Inflammatory macrophage treated with lipopolysaccharide for 1 hour (primary cell): Measurements from ENCODE around the gene ANO1.

ENCODE experiments used
- DNase-seq, 2 donors: peaks; one replicate each; pipeline ENCODE4 v3.0.0-alpha.2; 2020 to 2022

Gene ANO1

DNA sequence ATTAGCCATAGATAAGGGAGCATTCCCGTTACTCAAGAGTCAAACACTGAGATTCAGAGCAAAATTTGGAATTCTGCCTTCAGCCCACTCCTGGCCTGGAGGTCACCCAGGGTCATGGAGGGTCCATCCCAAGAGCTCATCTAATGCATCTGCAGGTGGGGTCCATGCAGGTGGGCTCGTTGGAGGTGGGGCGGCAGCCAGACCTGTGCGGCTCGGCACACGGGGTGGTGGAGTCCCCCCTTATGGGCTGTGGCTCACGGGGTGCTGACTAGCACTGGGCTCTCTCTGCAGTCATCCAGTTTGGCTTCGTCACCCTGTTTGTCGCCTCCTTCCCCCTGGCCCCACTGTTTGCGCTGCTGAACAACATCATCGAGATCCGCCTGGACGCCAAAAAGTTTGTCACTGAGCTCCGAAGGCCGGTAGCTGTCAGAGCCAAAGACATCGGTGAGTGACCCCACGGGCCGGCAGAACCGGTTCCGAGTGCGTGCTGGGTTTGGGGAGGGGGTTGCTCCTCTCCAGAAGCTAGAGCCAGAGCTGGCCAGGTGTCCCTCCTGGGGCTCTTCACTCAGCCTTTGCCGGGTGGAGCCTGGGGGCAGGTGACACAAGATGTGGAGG lies 92.6 kb downstream of the ANO1 start:
- no peak for DNase-seq

DNA sequence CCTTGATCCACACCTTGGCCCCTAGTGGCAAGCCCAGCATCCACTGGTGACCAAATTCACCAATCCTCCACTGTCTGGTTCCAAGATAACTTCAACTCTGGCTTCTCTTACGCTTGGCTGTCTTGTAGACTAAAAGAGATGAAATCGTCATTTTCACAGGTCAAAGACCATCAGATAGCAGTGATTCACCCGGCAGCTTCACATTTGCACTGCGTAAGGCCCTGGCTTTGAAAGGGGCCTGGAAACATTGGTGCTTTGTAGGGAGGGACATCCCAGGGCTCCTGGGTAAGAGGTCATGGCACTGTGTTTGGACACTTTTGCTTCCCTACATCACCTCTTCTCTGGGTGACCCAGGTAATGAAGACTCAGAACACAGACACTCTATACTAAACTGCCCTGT lies 94.9 kb downstream of the ANO1 start:
- no peak for DNase-seq

DNA sequence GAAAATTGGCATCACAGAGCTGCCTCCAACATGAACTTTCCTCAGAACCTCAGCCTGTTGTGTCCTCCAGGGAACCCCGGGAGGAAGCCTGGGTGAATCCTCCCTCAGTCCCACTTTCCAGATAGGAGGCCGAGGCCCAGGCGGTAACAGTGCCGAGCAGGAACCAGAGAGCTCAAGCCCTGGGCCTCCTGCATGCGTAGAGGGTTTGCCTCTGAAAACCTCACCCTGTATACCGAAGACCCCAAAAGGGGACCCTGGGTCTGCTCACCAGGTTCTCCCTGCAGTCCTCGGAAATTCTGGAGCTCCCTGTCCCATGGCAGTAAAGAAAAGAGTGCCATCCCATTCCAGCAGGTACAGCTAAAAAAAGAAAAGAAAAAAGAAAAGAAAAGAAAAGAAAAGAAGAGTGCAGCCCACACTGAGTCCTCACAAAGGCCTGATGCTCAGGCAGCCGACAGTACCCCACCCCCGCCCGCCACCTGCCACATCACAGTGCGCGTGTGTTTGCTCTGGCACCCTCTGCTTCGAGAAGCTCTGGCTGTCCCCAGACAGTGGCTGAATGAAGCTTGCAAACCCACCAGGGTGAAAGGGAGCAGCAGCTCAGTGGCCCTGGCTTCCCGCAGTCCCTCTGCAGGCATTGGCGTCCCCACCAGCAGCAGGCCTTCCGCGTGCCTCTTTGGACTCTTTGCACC lies 96.6 kb downstream of the ANO1 start:
- DNase-seq, result no peak

DNA sequence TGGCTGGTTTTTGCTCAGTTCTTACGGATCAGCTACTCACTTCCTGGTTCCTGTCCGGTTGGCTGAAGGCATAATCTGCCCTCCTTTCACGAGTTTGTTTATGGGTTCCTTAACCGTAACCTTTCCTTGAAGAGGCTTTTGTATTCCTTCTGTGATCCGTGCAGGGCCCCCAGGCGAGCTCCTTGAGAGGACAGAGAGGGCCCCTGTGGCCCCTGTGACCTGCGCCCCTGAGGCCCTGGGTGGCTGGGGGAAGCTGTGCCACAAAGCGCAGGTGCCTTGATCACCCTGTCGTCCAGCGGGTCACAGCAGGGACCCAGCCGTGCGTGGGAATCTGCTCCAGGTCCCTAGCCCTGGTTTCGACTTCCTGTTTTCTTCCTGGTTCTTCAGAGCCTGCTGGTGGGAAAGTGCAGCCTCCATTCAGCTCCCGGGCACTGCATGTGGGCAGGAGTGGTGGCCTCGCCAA lies 97.2 kb downstream of the ANO1 start:
- DNase-seq, result no peak

- peak in 1 of 2 donors; percentile 42 for DNase-seq
These were observed 99.0 kb downstream of the ANO1 start for GRCh38 chr11:70176940-70177689.

DNA sequence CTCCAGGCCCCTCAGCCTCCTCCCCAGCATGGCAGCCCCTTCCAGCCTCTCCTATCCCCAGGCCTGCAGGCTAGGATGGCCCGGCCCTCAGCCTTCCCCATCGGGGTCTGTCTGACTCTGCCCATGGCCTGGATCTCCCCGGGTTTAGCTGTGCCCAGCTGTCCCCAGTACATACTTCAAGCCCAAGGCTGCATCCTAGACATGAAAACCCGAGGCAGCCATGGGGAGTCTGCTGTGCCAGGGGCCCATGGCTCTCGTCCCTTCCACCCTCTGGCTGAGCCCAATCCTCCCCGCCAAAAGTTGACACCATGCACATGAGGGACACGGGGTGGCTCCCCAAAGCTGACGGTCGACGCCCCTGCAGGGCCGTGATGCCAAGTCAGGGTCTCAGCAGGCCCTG lies 102.8 kb downstream of the ANO1 start:
- no peak for DNase-seq

DNA sequence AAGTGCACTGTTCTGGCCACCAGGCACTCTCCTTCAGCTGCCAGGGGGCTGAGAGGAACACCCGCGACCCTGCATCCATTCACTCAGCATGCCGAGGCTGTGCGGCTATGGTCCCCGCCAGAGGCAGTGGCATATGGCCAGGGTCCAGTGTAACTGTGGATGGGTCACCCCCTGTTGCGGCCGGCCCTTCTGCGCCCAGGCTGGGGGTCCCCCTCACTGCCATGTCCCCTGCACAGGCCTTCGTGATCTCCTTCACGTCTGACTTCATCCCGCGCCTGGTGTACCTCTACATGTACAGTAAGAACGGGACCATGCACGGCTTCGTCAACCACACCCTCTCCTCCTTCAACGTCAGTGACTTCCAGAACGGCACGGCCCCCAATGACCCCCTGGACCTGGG lies 104.1 kb downstream of the ANO1 start:
- no peak for DNase-seq

GRCh38 chr11:70183032-70183431 lies 104.9 kb downstream of the ANO1 start:
- DNase-seq, result no peak

GRCh38 chr11:70183483-70184176 lies 105.5 kb downstream of the ANO1 start:
- no peak for DNase-seq

DNA sequence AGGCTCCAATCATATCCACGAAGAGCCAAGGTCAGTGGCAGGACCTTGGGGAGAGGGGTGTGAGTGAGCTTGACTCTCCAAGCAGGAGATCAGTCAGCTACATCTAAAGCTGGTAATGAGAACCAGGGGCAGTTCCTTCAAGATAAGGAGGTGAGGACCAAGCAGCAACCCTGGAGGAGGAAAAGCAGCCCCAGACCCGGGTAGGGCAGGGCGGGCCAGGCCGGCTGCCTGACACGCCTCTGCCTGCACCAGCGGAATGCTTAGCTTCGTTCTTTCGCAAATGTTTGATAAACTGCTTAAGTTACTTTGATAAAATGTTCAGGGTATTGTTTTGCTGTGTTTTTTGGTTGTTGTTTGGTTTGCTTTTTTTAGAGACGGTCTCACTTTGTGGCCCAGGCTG lies 106.3 kb downstream of the ANO1 start:
- no peak for DNase-seq

DNA sequence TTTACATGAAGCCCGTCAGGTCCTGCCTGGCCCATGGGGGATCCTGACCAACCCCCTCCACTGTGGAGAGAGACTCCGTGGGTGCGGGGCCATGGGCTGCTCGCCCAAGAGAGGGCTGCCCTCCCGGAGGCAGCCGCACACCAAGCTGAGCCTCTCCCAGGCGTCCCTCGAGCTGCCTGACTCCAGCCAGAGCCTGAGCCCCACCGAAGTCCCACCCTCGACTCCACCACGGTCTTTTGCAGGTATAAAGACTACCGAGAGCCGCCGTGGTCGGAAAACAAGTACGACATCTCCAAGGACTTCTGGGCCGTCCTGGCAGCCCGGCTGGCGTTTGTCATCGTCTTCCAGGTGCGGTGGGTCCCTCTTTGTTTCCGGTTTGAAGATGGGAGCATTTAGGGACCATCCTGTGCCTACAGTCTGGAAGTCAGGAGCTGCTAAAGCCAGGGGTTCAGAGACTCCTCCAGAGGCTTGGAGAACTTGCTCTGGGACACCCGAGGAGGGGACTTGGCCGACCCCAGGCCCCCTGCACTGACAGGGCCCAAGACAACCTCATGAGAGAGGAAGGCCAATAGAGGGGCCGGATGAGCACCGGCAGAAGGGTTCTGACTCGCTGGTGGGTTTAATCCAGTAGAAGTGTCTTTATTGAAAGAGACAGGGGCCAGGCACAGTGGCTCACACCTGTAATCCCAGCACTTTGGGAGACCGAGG lies 107.4 kb downstream of the ANO1 start:
- DNase-seq, result no peak

GRCh38 chr11:70186420-70186819 lies 108.3 kb downstream of the ANO1 start:
- no peak for DNase-seq

DNA sequence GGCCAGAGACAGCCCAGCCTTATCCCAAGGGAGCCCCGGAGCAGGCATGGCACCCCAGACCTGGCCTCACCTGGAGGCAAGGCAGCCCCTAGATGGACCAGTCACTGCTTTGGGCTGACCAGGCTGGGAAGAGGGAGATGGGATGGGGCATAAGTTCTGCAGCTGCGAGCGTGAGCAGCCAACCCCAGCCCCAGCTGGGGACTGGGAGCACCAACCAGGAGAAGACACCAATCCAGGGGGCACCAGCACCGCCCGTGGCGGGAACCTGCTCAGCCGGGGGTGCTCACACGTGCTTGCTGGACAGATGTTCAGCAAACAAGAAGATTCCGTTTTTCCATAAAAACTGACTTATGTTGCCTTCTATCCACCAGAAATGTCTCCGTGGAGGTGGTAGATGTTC lies 108.8 kb downstream of the ANO1 start:
- no peak for DNase-seq

DNA sequence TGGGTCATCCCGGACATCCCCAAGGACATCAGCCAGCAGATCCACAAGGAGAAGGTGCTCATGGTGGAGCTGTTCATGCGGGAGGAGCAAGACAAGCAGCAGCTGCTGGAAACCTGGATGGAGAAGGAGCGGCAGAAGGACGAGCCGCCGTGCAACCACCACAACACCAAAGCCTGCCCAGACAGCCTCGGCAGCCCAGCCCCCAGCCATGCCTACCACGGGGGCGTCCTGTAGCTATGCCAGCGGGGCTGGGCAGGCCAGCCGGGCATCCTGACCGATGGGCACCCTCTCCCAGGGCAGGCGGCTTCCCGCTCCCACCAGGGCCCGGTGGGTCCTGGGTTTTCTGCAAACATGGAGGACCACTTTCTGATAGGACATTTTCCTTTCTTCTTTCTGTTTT lies 109.7 kb downstream of the ANO1 start:
- no peak for DNase-seq

DNA sequence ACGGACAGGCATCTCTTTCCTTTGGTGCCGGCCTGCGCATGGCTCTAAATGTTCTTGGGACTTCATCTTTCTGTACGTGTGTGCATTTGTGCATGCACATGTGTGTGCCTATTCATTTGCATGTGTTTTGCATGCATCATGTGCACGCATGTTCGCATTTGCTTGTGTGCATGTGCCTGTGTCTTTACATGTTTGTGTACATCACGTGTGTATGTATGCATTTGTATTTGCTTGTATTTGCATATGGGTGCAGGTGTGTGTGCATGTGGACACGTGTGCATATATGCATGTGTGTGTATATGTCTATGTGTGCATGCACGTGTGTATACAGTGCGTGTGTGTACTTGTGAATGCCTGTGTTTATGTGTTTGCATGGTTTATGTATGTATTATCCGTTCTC lies 111.5 kb downstream of the ANO1 start:
- DNase-seq, result no peak

- DNase-seq, result peak; percentile 25 to 62
These were observed 113.5 kb downstream of the ANO1 start for GRCh38 chr11:70191495-70192140.

DNA sequence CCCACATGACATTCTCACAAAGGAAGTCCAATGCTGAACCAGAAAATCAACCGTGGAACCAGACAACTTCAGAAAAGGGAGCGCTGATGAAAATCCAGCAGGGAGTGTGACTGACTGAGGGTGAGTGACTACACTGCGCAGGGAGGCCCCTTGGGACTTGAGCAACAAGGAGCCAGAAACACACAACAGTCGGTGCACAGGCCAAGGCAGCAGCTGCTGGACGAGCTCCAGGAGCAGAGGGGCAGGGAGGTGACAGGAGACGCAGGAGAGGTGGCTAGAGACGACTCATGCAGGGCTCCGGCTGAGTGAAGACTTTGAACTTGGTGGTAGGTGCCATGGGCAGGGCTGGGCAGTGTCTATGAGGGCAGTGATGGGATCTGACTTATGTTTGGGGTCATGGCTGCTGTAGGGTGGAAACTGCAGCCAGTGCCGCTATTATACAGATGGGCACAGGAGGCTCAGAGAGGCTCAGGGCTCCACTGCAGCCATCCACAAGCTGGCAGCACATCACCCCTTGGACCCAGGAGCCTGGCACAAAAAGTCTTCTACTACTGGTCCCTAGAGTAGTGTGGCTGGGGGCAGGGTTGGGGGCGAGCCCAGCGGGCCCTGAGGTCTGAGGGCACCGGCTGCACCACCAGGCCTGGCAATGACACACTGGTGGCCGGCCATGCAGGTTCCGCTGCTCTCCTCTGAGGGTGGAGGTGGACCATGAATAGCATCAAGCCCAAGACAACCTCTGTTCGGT lies 114.7 kb downstream of the ANO1 start:
- DNase-seq, result no peak

DNA sequence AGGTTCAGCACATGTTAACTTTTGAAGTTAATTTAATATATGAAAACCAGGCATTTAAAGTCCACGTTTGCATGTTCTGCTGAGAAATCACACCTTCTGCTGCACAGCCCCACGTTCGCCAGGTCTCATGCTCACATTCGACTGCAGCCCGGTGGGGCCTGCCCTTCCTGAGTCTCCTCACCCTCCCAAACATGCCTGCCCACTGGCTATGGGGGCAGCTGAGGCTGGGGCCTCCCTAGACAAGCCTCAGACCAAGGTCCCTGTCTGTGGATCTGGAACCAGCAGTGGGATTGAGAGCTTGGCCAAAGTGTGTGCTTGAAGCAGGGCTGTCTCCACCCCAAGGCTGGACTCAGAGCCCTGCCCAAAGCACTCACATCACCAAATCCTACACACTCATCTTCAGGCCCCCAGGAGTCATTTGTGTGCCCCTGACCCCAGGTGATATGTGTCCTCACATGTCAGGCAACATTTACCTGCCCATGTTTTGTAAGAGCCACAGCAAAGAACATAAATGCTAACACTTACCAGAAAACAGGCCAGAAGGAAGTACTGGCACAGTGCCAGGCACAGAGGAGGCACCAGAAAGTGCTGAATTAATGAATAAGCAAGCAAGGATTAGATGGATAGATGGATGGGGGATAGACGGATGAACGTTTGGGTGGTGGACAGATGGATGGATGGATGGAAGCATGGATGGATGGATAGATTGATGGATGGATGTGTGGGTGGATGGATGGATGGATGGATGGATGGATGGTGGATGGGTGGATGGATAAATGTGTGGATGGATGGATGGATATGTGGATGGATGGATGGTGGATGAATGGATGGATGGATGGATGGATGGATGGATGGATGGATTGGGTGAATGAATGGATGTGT lies 115.5 kb downstream of the ANO1 start:
- no peak for DNase-seq

GRCh38 chr11:70194792-70195791 lies 117.0 kb downstream of the ANO1 start:
- no peak for DNase-seq
